ENCODE results near the gene CCNK. TPM values are rescaled to one million over a fixed set of nuclear protein-coding genes. Genes with fewer than 3 reads are reported as not detected.

Gene CCNK
- total RNA-seq (ENCODE audit: low replicate concordance) = 5.9 and 32.0 TPM in 2 replicates

DNA sequence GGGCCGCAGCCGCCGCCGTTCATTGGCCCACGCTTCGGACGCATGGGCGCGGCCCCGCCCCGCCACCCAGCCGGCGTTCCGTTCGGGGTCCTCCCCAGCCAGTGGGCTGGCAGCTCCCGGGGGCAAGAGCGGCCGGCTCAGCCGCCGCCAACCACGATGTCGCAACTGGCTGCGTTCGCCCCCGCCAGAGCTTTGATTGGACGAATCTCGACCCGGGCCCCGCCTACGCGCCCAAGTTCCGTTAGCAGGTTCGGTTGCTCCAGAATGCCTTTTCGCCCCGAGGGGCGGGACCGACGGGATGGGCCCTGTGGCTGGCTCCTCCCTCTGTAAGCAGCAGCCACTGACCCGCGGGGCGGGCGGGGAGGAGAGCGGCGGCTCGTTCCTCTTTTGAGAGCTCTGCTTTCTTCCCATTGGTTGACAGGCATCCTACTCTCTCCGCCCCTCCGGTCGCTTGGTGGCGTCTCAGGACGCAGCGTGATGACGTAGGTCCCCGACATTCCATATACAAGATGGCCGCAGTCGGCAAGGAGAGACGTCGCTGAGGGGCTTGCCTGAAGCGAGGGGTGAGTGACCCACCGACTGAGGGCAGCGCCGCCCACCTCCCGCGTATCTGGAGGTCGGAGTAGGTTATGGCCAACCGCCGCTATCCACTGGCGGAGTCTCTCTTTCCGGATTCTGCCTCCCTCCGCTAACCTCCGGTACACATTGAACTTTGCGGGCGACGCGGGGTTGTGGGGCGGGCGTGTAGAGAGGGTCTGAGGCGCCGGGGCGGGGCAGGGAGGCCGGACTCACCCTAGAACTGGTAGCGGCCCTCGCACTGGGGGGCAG lies at the start of gene CCNK:
CCNK (plus strand) TSS at position 493 of the 828 bp plus-strand sequence. CDS start 11,269 bp downstream, outside the sequence.

DNA sequence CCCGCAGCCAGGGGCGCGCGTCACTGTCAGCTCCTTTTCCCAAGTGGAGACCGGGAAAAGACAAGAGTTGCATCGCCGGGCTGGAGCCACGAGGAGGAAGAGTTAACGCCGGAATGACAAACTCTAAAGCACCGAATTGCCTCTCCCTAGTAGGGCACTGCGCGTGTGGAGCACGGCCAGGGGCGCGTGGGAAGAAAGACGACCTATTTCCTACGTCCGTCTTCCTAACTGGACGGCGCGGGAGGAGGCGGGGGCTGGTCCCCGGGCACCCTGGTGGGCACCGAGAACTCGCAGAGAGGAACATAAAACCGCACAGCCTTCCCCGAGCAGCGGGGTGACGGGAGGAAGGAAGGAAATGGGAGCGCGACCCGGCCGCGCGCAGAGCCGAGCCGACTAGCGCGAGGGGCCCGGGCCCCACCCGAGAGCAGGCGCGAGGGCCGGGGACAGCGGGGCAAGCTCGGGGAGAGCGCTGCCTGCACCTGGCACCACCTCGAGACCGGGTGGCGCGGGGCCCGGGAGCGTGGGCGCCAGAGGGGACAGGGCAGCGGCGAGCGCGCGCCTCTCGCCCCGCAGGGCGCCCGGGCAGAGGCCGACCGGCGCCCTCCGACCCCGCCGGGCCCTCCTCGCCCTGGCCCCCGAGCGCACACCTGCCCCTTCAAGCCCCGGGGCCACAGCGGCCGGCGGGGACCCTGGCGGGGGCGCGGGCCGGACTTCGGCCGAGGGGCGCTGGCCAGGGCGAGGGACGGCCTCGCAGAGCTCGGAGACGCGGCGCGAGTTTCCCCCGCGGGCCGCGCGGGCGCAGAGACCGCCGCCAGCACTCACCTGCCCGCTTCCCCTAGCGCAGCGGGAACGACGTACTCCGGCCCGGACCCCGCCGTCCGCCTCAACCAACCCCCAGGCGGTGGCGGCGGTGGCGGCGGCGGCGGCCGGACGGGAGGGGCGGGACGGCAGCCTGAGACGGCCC lies 1.0 kb upstream of the CCNK start, which contains the start of gene SETD3:
SETD3 (minus strand) TSS at position 954 of the 964 bp plus-strand sequence. CDS start 15,054 bp downstream, outside the sequence.

Other genes starting within 250 kb of the CCNK start
- under 0.01 and 0.08 TPM in 2 replicates for gene BCL11B, start 209.2 kb upstream of the CCNK start, total RNA-seq (ENCODE audit: low replicate concordance)
- gene SETD3, start 550 bp upstream of the CCNK start, total RNA-seq (ENCODE audit: low replicate concordance) = 17.0 and 37.8 TPM in 2 replicates
- gene CCDC85C, start 122.8 kb downstream of the CCNK start, total RNA-seq (ENCODE audit: low replicate concordance) = 1.3 and 9.0 TPM in 2 replicates
- gene HHIPL1, start 163.7 kb downstream of the CCNK start, total RNA-seq (ENCODE audit: low replicate concordance) = 3.7 and 7.0 TPM in 2 replicates
- gene CYP46A1, start 202.9 kb downstream of the CCNK start, total RNA-seq (ENCODE audit: low replicate concordance) = 0.08 and 0.59 TPM in 2 replicates